ENCODE data around the gene ZNF827. TPM values are rescaled to one million over a fixed set of nuclear protein-coding genes. Genes with fewer than 3 reads are reported as not detected.

Gene ZNF827
- total RNA-seq, 1 experiment from 2014 or later, result 29.4 TPM

DNA sequence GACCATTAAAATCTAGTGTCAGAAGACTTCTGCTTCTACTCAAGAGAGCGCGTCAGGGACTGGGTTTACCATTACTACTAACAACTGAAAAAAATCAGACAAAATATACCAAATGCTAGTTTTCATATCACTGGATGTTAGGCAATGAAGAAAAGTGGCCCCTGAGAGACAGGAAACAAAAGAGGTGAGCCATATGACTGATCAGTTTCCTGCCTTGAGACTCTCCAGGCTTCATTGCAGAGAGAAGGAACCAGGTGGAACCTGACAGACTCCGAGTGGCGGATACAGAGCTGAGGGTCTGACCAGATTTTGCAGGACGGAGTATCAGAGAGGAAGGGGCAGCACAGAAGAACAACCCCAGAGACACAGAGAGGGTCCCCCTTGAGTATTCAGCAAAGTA is 172.3 kb downstream of the ZNF827 start:
- no peak overlapping the region for H3K27ac ChIP-seq (ENCODE audit: insufficient read length, low read depth, low read length)
- no peak overlapping the region for H2BK5ac ChIP-seq (ENCODE audit: insufficient read length, low read length)
- no peak overlapping the region for H2BK20ac ChIP-seq (ENCODE audit: low read depth, low read length, poor library complexity, severe bottlenecking)
- H3K79me1 ChIP-seq (ENCODE audit: insufficient read depth, low read depth, low read length, poor library complexity, severe bottlenecking), result no peaks in the 10 kb centered on the region
- no peaks in the 10 kb centered on the region for H3K4me1 ChIP-seq (ENCODE audit: insufficient read depth, low read length)
- Mint-ChIP-seq H3K4me3 (no peak overlapping the region), H3K4me1 (peaks cover 4 to 6% of the 10 kb centered on the region in 2 experiments; a peak in 1 of 4 replicates), H3K27ac (peak overlapping the region; percentile 10 to 56 (median 49); a peak in 4 of 7 replicates), H3K36me3 (ENCODE audit: insufficient read depth in 1 of 3, low read depth in 3 of 3) (peaks cover 41 to 73% (median 62%) of the 10 kb centered on the region in 3 experiments), H3K27me3 (ENCODE audit: low read depth) (no peaks in the 10 kb centered on the region), H3K9me3 (no peaks in the 10 kb centered on the region)
- no peak overlapping the region for H2BK15ac ChIP-seq (ENCODE audit: low read depth, low read length)
- TF ChIP-seq, protein P1, sequence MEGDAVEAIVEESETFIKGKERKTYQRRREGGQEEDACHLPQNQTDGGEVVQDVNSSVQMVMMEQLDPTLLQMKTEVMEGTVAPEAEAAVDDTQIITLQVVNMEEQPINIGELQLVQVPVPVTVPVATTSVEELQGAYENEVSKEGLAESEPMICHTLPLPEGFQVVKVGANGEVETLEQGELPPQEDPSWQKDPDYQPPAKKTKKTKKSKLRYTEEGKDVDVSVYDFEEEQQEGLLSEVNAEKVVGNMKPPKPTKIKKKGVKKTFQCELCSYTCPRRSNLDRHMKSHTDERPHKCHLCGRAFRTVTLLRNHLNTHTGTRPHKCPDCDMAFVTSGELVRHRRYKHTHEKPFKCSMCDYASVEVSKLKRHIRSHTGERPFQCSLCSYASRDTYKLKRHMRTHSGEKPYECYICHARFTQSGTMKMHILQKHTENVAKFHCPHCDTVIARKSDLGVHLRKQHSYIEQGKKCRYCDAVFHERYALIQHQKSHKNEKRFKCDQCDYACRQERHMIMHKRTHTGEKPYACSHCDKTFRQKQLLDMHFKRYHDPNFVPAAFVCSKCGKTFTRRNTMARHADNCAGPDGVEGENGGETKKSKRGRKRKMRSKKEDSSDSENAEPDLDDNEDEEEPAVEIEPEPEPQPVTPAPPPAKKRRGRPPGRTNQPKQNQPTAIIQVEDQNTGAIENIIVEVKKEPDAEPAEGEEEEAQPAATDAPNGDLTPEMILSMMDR (conservative IDR thresholded peaks at IDR 0.05), result no peak
- H3T11ph ChIP-seq (ENCODE audit: low read length), result no peak overlapping the region
- H3K23me2 ChIP-seq (ENCODE audit: insufficient read length, low read depth, low read length, poor library complexity, severe bottlenecking), result no peaks in the 10 kb centered on the region
- no peak overlapping the region for H2AFZ ChIP-seq (ENCODE audit: low read length)
- no peak overlapping the region for H3K23ac ChIP-seq (ENCODE audit: insufficient read length, low read depth, low read length)
- no peak overlapping the region for H2BK12ac ChIP-seq (ENCODE audit: insufficient read length, low read depth, low read length)
- H2BK120ac ChIP-seq (ENCODE audit: low read depth, low read length, poor library complexity, severe bottlenecking), result no peak overlapping the region
- no CpG with 5 or more reads among the region's 5 CpGs for WGBS (ENCODE audit: extremely low coverage, insufficient read length, low lambda C conversion rate)
- no peaks in the 10 kb centered on the region for H4K20me1 ChIP-seq (ENCODE audit: control insufficient read depth, insufficient read depth, insufficient read length)
- H3K18ac ChIP-seq (ENCODE audit: insufficient read length, low read depth, low read length), result no peak overlapping the region
- no peaks in the 10 kb centered on the region for H3K27me3 ChIP-seq (ENCODE audit: insufficient read depth, low read length)
- H3K4me2 ChIP-seq (ENCODE audit: insufficient read depth, insufficient read length, low read length), result no peak overlapping the region
- H2AK5ac ChIP-seq (ENCODE audit: insufficient read length, low read length), result no peak overlapping the region
- no peaks in the 10 kb centered on the region for H3K9me3 ChIP-seq (ENCODE audit: control insufficient read depth, low read depth, low read length)
- no peak overlapping the region for H4K8ac ChIP-seq (replicated peaks; ENCODE audit: insufficient read length, low read depth, low read length)
- no peak overlapping the region for H4K91ac ChIP-seq (ENCODE audit: insufficient read length, low read depth, low read length)
- H3K79me2 ChIP-seq (ENCODE audit: insufficient read depth, low read length), result no peaks in the 10 kb centered on the region
- no peak overlapping the region for H3K9ac ChIP-seq (ENCODE audit: extremely low read depth, insufficient read length, low read length)
- no peak overlapping the region for H3K56ac ChIP-seq (ENCODE audit: insufficient read length, low read depth, low read length)
- no peak for DNase-seq
- H3K14ac ChIP-seq (ENCODE audit: insufficient read depth, low read length), result no peak overlapping the region
- H3K4ac ChIP-seq (ENCODE audit: low read depth, low read length), result no peak overlapping the region
- no peak overlapping the region for H4K5ac ChIP-seq (ENCODE audit: insufficient read length, low read depth, low read length)

All from H9 (cell line).